MM.1S (cell line): Measurements from ENCODE around the gene OPRM1.

Experiments used
- DNase-seq: peaks from one replicate; pipeline ENCODE4 v3.0.0-alpha.2; 2015
- H2AFZ ChIP-seq: fragments of 300-600 bp; sonication (generic); 2 replicates; pipeline ENCODE4 v1.6.0; 2016; ENCODE audit warnings: antibody characterized with exemption, low read length
- H3F3A ChIP-seq: fragments of 300-600 bp; sonication (generic); 2 replicates; pipeline ENCODE4 v1.6.1; 2016; ENCODE audit warnings: mild to moderate bottlenecking, antibody characterized with exemption, low read length, moderate library complexity, mixed read lengths; ENCODE audit not compliant: insufficient read depth
- H3K27ac ChIP-seq: fragments of 300-600 bp; sonication (generic); 2 replicates; pipeline ENCODE4 v1.5.1; 2016; ENCODE audit warnings: mild to moderate bottlenecking, low read length
- H3K27me3 ChIP-seq: fragments of 300-600 bp; sonication (generic); replicated peaks from 2 replicates; pipeline ENCODE4 v1.6.0; 2016; ENCODE audit warnings: low read length; ENCODE audit not compliant: insufficient read depth
- H3K36me3 ChIP-seq: fragments of 300-600 bp; sonication (generic); replicated peaks from 2 replicates; pipeline ENCODE4 v1.6.1; 2016; ENCODE audit warnings: mild to moderate bottlenecking, low read length, mixed read lengths; ENCODE audit not compliant: insufficient read depth
- H3K4me1 ChIP-seq: fragments of 300-600 bp; sonication (generic); 2 replicates; pipeline ENCODE4 v1.6.1; 2016; ENCODE audit warnings: low read length, mixed read lengths
- H3K4me2 ChIP-seq: fragments of 300-600 bp; sonication (generic); 2 replicates; pipeline ENCODE4 v1.6.0; 2016; ENCODE audit warnings: low read depth, low read length
- H3K4me3 ChIP-seq: fragments of 300-600 bp; sonication (generic); 2 replicates; pipeline ENCODE4 v1.5.1; 2016; ENCODE audit warnings: low read length, mixed read lengths
- H3K79me2 ChIP-seq: fragments of 300-600 bp; sonication (generic); 2 replicates; pipeline ENCODE4 v1.6.1; 2016; ENCODE audit warnings: mixed run types, low read length, mixed read lengths
- H3K9ac ChIP-seq: fragments of 300-600 bp; sonication (generic); 2 replicates; pipeline ENCODE4 v1.6.1; 2016; ENCODE audit warnings: low read length, mixed read lengths
- H3K9me2 ChIP-seq: fragments of 300-600 bp; sonication (generic); replicated peaks from 2 replicates; pipeline ENCODE4 v1.6.1; 2016; ENCODE audit warnings: mild to moderate bottlenecking, low read length, mixed read lengths; ENCODE audit not compliant: insufficient read depth
- H3K9me3 ChIP-seq: fragments of 300-600 bp; sonication (generic); replicated peaks from 2 replicates; pipeline ENCODE4 v1.6.1; 2016; ENCODE audit warnings: mild to moderate bottlenecking, low read length, mixed read lengths; ENCODE audit not compliant: insufficient read depth
- H4K20me1 ChIP-seq: fragments of 300-600 bp; sonication (generic); 2 replicates; pipeline ENCODE4 v1.6.1; 2016; ENCODE audit warnings: mild to moderate bottlenecking, low read length, moderate library complexity, mixed read lengths; ENCODE audit not compliant: insufficient read depth
- CTCF ChIP-seq: fragments of 300-600 bp; sonication (generic); IDR thresholded peaks from 2 replicates; pipeline ENCODE4 v1.5.1; 2016; ENCODE audit warnings: antibody characterized with exemption, low read length, mixed read lengths
- EZH2 ChIP-seq: fragments of 300-600 bp; sonication (generic); optimal IDR thresholded peaks from 2 replicates; pipeline ENCODE3; 2017; ENCODE audit warnings: low read depth, mild to moderate bottlenecking, antibody characterized with exemption, low read length, mixed read lengths
- EZH2phosphoT487 ChIP-seq: fragments of 300-600 bp; sonication (generic); IDR thresholded peaks from 2 replicates; pipeline ENCODE4 v1.6.1; 2018; ENCODE audit warnings: antibody characterized with exemption, low read length

Gene OPRM1

DNA sequence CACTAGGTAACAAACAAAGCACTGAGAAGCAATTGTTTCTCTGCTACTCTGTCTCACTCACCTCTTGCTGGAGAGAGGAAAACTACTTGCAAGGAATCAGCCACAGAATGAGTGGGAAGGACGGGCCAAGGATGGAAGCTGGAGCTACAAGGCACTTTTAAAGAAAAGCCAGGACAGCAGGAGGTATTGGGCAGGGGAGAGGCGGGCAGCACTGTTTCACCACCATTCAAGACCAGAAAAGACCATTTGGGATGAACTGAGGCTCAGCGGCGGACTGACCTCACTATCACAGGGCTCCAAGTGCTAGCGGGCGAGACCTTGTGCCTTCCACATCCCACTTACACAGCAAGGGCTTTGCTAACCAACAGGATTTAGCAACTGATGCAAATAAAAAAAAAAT lies 180.2 kb downstream of the OPRM1 start:
- no peaks in the 10 kb centered on the region for H3K4me1 ChIP-seq
- no peaks in the 10 kb centered on the region for H3K36me3 ChIP-seq
- no peak overlapping the region for H3K9ac ChIP-seq
- no peak for DNase-seq
- no peaks in the 10 kb centered on the region for H3K27me3 ChIP-seq
- H3K4me3 ChIP-seq, result no peak overlapping the region
- H3K27ac ChIP-seq, result no peak overlapping the region
- no peaks in the 10 kb centered on the region for H3F3A ChIP-seq
- no peak overlapping the region for H2AFZ ChIP-seq
- H3K79me2 ChIP-seq, result no peaks in the 10 kb centered on the region
- H3K9me3 ChIP-seq, result no peaks in the 10 kb centered on the region
- no peak overlapping the region for H3K4me2 ChIP-seq
- TF ChIP-seq CTCF (no peak), EZH2 (no peak), EZH2phosphoT487 (no peak)
- no peaks in the 10 kb centered on the region for H4K20me1 ChIP-seq
- H3K9me2 ChIP-seq, result no peaks in the 10 kb centered on the region

- Histone ChIP-seq H4K20me1 (no peaks in the 10 kb centered on the region), H3K27ac (no peak overlapping the region)
- TF ChIP-seq EZH2phosphoT487 (no peak), CTCF (no peak), EZH2 (no peak)
These were observed 183.7 kb downstream of the OPRM1 start for GRCh38 chr6:154222716-154223115.

GRCh38 chr6:154223296-154223695 lies 184.3 kb downstream of the OPRM1 start:
- Histone ChIP-seq H3K36me3 (no peaks in the 10 kb centered on the region), H4K20me1 (no peaks in the 10 kb centered on the region), H2AFZ (no peak overlapping the region), H3K27me3 (no peaks in the 10 kb centered on the region), H3K4me1 (no peaks in the 10 kb centered on the region), H3K9me3 (no peaks in the 10 kb centered on the region), H3F3A (no peaks in the 10 kb centered on the region), H3K9ac (no peak overlapping the region), H3K9me2 (no peaks in the 10 kb centered on the region), H3K27ac (no peak overlapping the region), H3K4me2 (no peak overlapping the region), H3K4me3 (no peak overlapping the region), H3K79me2 (no peaks in the 10 kb centered on the region)
- no peak for TF ChIP-seq EZH2phosphoT487
- TF ChIP-seq EZH2, result no peak
- no peak for TF ChIP-seq CTCF
- DNase-seq, result no peak

More at GRCh38 chr6:154222716-154223115, 183.7 kb downstream of the OPRM1 start:
- Histone ChIP-seq H3K9me2 (no peaks in the 10 kb centered on the region), H2AFZ (no peak overlapping the region), H3K36me3 (no peaks in the 10 kb centered on the region), H3K4me2 (no peak overlapping the region), H3K4me1 (no peaks in the 10 kb centered on the region), H3K79me2 (no peaks in the 10 kb centered on the region), H3K4me3 (no peak overlapping the region), H3K27me3 (no peaks in the 10 kb centered on the region), H3K9me3 (no peaks in the 10 kb centered on the region), H3F3A (no peaks in the 10 kb centered on the region), H3K9ac (no peak overlapping the region)
- no peak for DNase-seq
